ENCODE measurements around the gene SPDYE16. TPM values are rescaled to one million over a fixed set of nuclear protein-coding genes. Genes with fewer than 3 reads are reported as not detected.
"Not testable (repeated sequence)": the region's sequence is repeated elsewhere in the genome, so short reads cannot be mapped to it uniquely, and the experiment has no call there.

SPDYE16 gene
- total RNA-seq, 1 donor: 0.36 TPM

DNA sequence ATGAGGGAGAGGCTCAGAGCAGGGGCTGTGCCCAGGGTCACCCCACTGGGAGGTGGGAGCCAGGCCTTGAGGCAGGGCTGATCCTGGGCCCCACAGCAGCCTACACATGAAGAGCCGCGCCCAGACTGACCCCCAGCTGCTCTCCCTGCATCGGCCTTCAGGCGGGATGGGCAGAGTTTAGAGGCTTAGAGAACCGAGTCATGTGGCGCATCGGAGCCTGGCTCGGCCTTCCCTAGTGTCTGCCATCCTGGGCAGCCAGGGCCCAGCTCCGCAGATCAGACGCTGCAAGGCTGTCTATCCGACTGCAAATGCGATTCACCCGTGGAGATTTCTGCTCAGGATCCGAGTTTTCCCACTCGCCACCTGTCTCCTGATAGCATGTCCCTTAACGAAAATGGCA lies 40.3 kb downstream of the SPDYE16 start:
- not testable (repeated sequence) for H3K9me3 ChIP-seq (ENCODE audit: low read depth, low read length); H3K36me3 ChIP-seq (ENCODE audit: insufficient read depth, low read length); H3K4me1 ChIP-seq (ENCODE audit: insufficient read depth, low read length); H2AFZ ChIP-seq (ENCODE audit: low read length); H3K4me3 ChIP-seq (ENCODE audit: insufficient read depth, low read length); H3K4me2 ChIP-seq (ENCODE audit: insufficient read depth, low read length); H3K27me3 ChIP-seq (ENCODE audit: insufficient read depth, low read length); H3K27ac ChIP-seq (ENCODE audit: low read depth, low read length); H4K20me1 ChIP-seq (ENCODE audit: insufficient read depth, low read length); H3K79me2 ChIP-seq (ENCODE audit: insufficient read depth, low read length); DNase-seq (ENCODE audit: insufficient read length, low spot score, missing footprints)

DNA sequence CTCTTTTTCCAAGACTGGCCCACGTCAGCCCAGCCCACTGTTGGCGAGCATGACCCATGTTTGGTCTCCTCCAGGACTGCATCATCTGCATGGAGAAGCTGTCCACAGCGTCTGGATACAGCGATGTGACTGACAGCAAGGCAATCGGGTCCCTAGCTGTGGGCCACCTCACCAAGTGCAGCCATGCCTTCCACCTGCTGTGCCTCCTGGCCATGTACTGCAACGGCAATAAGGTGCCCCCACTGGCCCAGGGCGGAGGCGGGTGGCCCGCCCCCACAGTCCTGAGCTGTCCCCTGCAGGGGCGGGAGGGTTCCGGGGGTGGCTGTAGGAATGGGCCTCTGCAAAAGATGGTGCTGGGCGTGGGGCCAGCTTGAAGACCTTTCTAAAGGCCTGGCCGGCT lies 40.9 kb downstream of the SPDYE16 start:
- not testable (repeated sequence) for H3K36me3 ChIP-seq (ENCODE audit: insufficient read depth, low read length); H3K27ac ChIP-seq (ENCODE audit: low read depth, low read length); H4K20me1 ChIP-seq (ENCODE audit: insufficient read depth, low read length); H2AFZ ChIP-seq (ENCODE audit: low read length); H3K79me2 ChIP-seq (ENCODE audit: insufficient read depth, low read length); H3K4me3 ChIP-seq (ENCODE audit: insufficient read depth, low read length); H3K4me2 ChIP-seq (ENCODE audit: insufficient read depth, low read length); H3K4me1 ChIP-seq (ENCODE audit: insufficient read depth, low read length); H3K9me3 ChIP-seq (ENCODE audit: low read depth, low read length); DNase-seq (ENCODE audit: insufficient read length, low spot score, missing footprints); H3K27me3 ChIP-seq (ENCODE audit: insufficient read depth, low read length)

DNA sequence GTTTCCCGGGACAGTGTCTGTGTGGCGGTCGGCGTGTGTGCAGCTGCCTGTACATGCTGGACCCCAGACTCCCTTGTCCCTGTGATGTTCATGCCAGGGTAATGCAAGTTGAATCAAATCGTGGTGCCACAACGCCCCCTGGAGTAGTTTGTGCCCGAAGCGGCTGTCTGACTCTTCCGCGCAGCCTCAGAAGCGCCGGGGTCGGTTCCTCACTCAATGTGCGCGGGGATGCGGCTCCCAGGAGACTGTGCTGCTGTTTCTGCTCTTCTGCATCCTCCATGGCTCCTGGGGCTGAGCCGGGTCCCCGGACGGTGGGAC lies 43.2 kb downstream of the SPDYE16 start:
- not testable (repeated sequence) for H3K4me2 ChIP-seq (ENCODE audit: insufficient read depth, low read length); H3K4me1 ChIP-seq (ENCODE audit: insufficient read depth, low read length); H4K20me1 ChIP-seq (ENCODE audit: insufficient read depth, low read length); H3K27me3 ChIP-seq (ENCODE audit: insufficient read depth, low read length); H3K9me3 ChIP-seq (ENCODE audit: low read depth, low read length); H3K4me3 ChIP-seq (ENCODE audit: insufficient read depth, low read length); H3K36me3 ChIP-seq (ENCODE audit: insufficient read depth, low read length); H2AFZ ChIP-seq (ENCODE audit: low read length); H3K27ac ChIP-seq (ENCODE audit: low read depth, low read length); DNase-seq (ENCODE audit: insufficient read length, low spot score, missing footprints); H3K79me2 ChIP-seq (ENCODE audit: insufficient read depth, low read length)

DNA sequence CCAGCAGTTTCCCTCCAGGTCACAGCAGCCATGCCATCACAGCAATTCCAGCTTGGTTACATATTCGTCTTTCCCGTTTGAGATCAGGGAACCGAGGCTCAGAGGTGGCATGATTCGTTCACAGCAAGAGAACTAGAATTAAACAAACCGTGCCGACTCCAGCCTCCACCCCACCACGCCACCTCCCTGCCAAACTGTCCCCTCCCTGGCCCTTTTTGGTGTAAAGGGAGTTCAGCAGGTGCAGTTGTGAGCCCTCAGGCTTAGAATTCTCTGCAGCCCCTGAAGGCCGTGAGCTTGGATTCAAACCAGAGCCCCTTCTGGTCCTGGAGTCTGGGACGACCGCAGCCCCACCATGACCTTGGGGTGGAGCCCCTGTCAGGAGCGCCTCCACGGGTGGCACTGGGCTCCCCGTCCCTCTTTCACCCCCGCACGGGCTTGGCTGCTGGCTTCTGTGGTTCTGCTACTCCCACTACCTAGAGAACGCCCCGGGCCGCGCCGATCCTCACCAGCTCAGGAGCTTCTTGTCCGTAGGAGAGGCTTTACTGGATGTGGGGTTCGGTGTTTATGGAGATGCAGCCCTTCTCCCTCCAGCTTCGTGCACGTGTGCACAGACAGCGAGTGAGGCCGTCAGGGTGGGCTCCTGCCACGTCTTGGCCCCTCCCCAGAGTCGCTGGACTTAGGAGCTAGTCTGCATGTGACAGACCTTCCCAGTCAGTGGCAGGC lies 43.7 kb downstream of the SPDYE16 start:
- H3K36me3 ChIP-seq (ENCODE audit: insufficient read depth, low read length); H4K20me1 ChIP-seq (ENCODE audit: insufficient read depth, low read length): not testable (repeated sequence)

DNA sequence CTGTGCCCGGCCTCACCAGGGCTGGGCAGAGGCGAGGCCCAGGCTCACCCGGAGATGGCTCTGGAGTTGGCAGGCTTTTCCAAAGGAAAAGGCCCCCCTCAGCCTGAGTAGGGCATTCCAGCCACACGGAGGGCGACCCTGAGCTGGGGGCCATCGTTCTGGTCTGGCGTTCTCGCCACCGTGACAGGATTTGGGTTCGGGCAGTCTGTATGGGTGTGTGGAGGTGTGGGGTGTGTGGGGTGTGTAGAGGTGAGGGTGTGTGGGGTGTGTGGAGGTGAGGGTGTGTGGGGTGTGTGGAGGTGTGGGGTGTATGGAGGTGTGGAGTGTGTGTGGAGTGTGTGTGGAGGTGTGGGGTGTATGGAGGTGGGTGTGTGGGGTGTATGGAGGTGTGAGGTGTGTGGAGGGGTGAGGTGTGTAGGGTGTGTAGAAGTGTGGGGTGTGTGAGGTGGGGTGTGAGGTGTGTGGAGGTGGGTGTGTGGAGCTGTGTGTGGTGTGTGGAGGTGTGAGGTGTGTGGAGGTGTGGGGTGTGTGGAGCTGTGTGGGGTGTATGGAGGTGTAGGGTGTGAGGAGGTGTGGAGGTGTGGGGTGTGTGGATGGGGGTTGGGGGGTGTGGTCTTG lies 44.4 kb downstream of the SPDYE16 start:
- H3K36me3 ChIP-seq (ENCODE audit: insufficient read depth, low read length); H3K9me3 ChIP-seq (ENCODE audit: low read depth, low read length); H4K20me1 ChIP-seq (ENCODE audit: insufficient read depth, low read length); H3K4me2 ChIP-seq (ENCODE audit: insufficient read depth, low read length); H2AFZ ChIP-seq (ENCODE audit: low read length); H3K4me1 ChIP-seq (ENCODE audit: insufficient read depth, low read length); H3K27ac ChIP-seq (ENCODE audit: low read depth, low read length); DNase-seq (ENCODE audit: insufficient read length, low spot score, missing footprints); H3K4me3 ChIP-seq (ENCODE audit: insufficient read depth, low read length); H3K27me3 ChIP-seq (ENCODE audit: insufficient read depth, low read length); H3K79me2 ChIP-seq (ENCODE audit: insufficient read depth, low read length): not testable (repeated sequence)

More for the DNA sequence above, 43.7 kb downstream of the SPDYE16 start:
- H2AFZ ChIP-seq (ENCODE audit: low read length); H3K4me2 ChIP-seq (ENCODE audit: insufficient read depth, low read length); H3K27ac ChIP-seq (ENCODE audit: low read depth, low read length); DNase-seq (ENCODE audit: insufficient read length, low spot score, missing footprints); H3K27me3 ChIP-seq (ENCODE audit: insufficient read depth, low read length); H3K79me2 ChIP-seq (ENCODE audit: insufficient read depth, low read length); H3K4me1 ChIP-seq (ENCODE audit: insufficient read depth, low read length); H3K9me3 ChIP-seq (ENCODE audit: low read depth, low read length); H3K4me3 ChIP-seq (ENCODE audit: insufficient read depth, low read length): not testable (repeated sequence)

DNA sequence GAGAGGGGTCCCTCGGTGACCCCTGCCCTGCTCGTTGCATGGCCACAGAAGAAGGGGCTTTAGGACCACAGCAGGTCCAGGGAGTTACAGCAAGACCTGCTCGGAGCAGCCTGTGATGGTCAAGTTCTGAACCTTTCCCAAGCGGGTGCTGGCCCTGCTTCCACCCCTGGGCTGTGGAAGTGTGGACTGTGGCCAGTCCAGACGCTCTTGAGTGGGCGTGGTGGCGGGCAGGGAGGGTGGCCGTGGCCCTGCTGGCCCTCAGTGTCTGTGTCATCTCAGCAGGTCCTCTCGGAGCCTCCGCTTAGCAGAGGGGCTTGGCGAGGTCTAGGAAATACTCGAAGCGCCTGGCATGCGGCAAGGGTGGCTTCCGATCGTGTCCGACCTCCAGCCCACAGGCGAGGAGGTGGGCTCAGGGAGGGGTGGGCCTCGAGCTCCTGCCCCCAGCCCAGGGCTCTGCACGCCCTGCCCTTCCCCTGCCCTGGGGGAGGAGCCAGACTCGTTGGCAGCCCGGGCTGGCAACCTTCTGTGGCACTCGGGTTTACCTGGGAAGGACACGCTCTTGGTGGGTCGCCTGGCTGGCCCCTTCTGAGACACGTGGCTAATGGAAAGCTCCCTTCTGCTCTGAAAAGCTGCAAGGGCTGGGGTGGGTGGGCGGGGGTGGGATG lies 45.0 kb downstream of the SPDYE16 start:
- H3K27ac ChIP-seq (ENCODE audit: low read depth, low read length); H3K4me1 ChIP-seq (ENCODE audit: insufficient read depth, low read length); H3K4me2 ChIP-seq (ENCODE audit: insufficient read depth, low read length); H3K9me3 ChIP-seq (ENCODE audit: low read depth, low read length); H3K79me2 ChIP-seq (ENCODE audit: insufficient read depth, low read length); H4K20me1 ChIP-seq (ENCODE audit: insufficient read depth, low read length); H3K36me3 ChIP-seq (ENCODE audit: insufficient read depth, low read length); H3K27me3 ChIP-seq (ENCODE audit: insufficient read depth, low read length); H2AFZ ChIP-seq (ENCODE audit: low read length); H3K4me3 ChIP-seq (ENCODE audit: insufficient read depth, low read length); DNase-seq (ENCODE audit: insufficient read length, low spot score, missing footprints): not testable (repeated sequence)

DNA sequence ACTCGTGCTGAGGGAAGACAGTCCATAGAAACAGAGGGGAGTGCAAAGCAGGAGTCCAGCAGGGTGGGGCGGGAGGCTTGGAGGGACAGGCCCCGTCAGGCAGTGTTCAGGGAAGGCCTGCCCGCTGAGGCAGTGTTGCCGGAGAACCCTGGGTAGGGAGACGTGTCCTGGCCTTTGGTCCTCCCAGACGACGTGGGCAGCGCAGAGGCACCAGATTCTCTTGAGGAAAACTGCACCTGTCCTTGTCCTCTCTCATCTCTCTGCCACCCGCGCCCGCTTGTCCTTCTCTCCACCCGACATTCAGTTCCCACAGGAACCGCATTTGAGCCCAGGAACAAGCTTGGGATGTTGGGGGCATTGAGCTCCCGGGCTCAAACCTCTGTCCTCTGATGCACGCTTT lies 47.4 kb downstream of the SPDYE16 start:
- H3K4me1 ChIP-seq (ENCODE audit: insufficient read depth, low read length); H4K20me1 ChIP-seq (ENCODE audit: insufficient read depth, low read length); H3K4me2 ChIP-seq (ENCODE audit: insufficient read depth, low read length); H3K27me3 ChIP-seq (ENCODE audit: insufficient read depth, low read length); H3K4me3 ChIP-seq (ENCODE audit: insufficient read depth, low read length); H2AFZ ChIP-seq (ENCODE audit: low read length); H3K9me3 ChIP-seq (ENCODE audit: low read depth, low read length); H3K36me3 ChIP-seq (ENCODE audit: insufficient read depth, low read length); H3K27ac ChIP-seq (ENCODE audit: low read depth, low read length); H3K79me2 ChIP-seq (ENCODE audit: insufficient read depth, low read length); DNase-seq (ENCODE audit: insufficient read length, low spot score, missing footprints): not testable (repeated sequence)

DNA sequence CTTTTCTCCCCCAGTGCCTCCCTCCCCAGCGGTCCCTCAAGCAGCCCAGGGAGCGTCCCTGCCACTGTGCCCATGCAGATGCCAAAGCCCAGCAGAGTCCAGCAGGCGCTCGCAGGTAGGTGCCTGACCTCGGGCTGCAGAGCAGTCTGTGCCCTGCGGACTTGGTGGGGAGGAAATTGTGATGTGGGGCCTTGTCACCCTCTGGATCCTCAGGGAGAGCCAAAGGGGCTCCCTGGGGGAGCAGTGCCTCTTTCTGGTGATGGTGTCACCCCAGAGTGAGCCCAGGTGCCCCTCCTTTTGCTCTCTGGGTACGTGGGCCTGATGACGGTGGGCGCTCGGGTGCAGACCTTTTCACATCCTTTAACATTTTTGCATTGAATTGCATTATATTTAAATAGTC lies 51.0 kb downstream of the SPDYE16 start:
- not testable (repeated sequence) for H3K4me1 ChIP-seq (ENCODE audit: insufficient read depth, low read length); DNase-seq (ENCODE audit: insufficient read length, low spot score, missing footprints); H3K4me2 ChIP-seq (ENCODE audit: insufficient read depth, low read length); H3K27ac ChIP-seq (ENCODE audit: low read depth, low read length); H3K9me3 ChIP-seq (ENCODE audit: low read depth, low read length); H3K4me3 ChIP-seq (ENCODE audit: insufficient read depth, low read length); H2AFZ ChIP-seq (ENCODE audit: low read length); H3K36me3 ChIP-seq (ENCODE audit: insufficient read depth, low read length); H3K27me3 ChIP-seq (ENCODE audit: insufficient read depth, low read length); H4K20me1 ChIP-seq (ENCODE audit: insufficient read depth, low read length); H3K79me2 ChIP-seq (ENCODE audit: insufficient read depth, low read length)

DNA sequence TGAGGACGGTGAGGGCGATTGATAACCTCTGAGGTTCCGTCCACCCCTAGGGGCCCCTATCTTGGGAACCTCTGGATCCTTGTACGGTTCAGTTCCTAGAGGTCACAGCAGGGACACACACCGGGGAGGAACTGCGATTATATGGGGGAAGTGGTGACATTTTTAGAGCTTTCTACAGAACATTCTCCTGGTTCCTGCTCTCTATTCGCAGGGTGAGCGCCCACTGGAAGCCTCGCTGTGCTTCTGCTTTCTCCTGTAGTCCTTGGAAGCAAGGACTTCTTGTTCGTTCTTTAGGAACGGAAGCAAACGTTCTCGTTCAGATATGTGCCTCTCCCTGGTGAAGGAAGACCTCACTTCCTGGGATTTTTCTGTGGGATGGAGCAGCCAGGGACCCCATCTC lies 55.1 kb downstream of the SPDYE16 start:
- not testable (repeated sequence) for H3K27ac ChIP-seq (ENCODE audit: low read depth, low read length); H2AFZ ChIP-seq (ENCODE audit: low read length); H3K4me3 ChIP-seq (ENCODE audit: insufficient read depth, low read length); DNase-seq (ENCODE audit: insufficient read length, low spot score, missing footprints); H3K27me3 ChIP-seq (ENCODE audit: insufficient read depth, low read length); H3K4me1 ChIP-seq (ENCODE audit: insufficient read depth, low read length); H4K20me1 ChIP-seq (ENCODE audit: insufficient read depth, low read length); H3K4me2 ChIP-seq (ENCODE audit: insufficient read depth, low read length); H3K9me3 ChIP-seq (ENCODE audit: low read depth, low read length); H3K36me3 ChIP-seq (ENCODE audit: insufficient read depth, low read length); H3K79me2 ChIP-seq (ENCODE audit: insufficient read depth, low read length)

Data from osteoblast (primary cell).